HG02678 (cell line): Measurements from ENCODE around the gene EXOC4.

Source experiments
- ATAC-seq: cut with Tn5 transposase; IDR thresholded peaks from one replicate; pipeline ENCODE4 v1.9.1; 2021; ENCODE audit warnings: mild to moderate bottlenecking, moderate library complexity; ENCODE audit not compliant: unreplicated experiment

Gene EXOC4

GRCh38 chr7:133563251-133563650 lies 310.4 kb downstream of the EXOC4 start:
- no peak for ATAC-seq

DNA sequence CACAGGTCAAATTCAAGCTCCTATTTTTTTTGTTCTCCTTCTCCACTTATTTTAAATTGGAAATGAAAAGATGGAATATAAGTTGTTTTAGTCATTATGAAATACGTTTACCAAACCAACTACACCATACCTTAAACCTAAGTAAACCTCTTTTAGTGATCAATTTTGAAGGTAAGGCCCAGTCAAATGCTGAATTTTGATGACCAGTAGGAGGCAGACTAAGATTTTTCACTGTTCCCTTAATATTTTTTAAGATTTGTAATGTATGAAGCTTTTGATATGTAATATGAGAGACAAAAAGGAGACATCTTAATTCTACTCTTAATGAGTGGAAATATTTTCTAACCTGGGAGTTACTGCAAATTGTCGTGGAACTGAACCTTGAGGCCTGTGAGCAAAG lies 311.6 kb downstream of the EXOC4 start:
- ATAC-seq = no peak

DNA sequence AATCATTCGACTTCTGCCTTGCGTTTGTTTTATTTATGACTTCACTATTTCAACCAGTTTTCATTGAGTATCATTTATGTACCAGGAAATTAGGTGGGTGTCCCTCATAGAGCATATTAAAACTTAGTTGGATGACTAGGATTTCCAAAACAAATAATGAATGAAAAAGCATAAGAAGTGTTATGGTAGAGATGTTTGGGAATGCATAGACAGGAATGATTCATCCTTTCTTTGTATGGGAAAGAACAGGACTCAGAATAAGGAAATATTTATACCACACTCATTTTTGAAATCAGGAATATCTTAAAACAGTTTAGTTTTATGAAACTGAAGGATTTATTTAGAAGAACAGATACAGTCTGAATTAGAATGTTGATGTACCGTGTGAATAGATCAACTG lies 315.7 kb downstream of the EXOC4 start:
- ATAC-seq = no peak

DNA sequence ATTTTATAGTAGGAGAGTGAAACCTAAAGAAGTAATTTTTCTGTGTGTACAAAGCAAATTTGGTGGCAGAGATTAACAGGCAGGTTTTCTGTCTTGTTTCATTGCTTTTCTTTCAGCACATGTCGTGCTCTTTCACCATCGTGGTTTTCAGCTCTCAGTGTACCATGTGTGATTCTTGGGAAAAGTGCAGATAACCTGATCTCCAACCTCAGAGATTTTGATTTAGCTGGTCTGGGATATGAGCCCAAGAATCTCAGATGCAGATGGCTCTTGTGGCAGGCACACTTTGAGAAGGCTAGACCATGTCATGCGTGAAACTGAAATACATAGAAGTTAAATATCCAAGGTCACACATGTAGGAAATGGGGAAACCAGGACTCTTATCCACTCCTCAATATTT lies 317.4 kb downstream of the EXOC4 start:
- no peak for ATAC-seq

DNA sequence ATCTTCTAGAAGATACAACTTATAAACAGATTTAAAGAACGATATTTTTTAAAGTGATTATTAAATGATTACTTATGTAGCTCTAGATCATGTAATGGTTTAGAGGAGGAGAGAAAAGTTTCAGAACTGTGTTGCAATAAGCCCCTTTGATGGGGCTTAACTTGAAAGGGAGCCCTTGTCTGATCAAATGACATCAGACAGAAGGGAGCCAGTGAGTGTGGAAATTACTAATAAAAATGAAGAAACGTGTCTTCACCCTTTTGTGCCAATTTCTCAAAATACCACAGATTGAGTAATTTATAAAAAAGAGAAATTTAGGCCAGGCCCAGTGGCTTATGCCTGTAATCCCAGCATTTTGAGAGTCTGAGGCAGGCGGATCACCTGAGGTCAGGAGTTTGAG lies 318.2 kb downstream of the EXOC4 start:
- no peak for ATAC-seq

DNA sequence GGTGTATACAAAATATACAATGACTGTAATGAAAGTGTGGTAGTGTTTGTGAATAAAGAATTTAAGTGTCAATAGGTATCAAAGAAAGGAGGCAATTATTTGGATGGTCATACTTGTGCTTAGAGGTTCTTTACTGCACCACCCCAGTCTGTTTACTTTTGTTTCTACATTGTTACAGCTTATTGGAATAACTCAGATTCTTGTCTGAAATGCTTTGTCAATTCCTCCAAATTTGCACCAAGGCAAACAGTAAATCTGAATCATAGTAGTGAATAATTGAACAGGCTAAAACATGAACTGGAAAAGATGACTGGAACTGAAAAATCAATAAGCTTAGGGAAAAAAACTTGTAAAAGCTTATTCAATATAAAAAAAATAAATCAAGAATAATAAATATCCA lies 319.2 kb downstream of the EXOC4 start:
- ATAC-seq = no peak

GRCh38 chr7:133572843-133573242 lies 320.0 kb downstream of the EXOC4 start:
- ATAC-seq = no peak

DNA sequence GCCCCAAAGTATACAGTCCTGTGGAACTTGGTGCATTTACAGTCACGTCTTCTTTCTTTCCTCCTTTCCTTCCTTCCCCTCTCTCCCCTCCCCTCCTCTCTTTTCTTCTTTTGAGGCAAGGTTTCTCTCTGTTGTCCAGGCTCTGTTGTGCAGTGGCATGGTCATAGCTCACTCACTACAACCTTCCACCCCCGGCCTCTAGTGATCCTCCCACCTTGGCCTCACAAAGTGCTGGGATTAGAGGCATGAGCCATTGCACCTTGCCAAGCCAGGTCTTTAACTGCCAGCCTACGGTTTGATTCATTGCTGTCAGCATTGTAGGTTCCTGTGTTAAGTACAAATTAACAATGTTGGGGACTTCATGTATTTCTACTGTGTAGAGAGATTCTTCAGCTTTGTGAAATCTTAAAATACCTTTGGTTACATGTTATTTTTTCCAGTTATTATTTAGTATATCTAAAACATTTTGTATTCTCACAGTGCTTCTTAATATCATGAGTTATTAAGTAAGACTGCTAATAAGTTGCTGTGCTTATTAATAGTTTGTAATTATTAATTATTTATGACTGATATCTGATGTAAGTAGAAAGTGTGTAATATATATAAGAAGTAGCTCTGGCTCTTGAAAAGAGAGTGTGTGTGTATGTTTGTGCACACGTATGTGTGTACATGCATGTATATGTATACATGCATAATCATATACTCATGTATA lies 320.8 kb downstream of the EXOC4 start:
- no peak for ATAC-seq

- no peak for ATAC-seq
Observed at GRCh38 chr7:133575726-133576440, 323.0 kb downstream of the EXOC4 start.

DNA sequence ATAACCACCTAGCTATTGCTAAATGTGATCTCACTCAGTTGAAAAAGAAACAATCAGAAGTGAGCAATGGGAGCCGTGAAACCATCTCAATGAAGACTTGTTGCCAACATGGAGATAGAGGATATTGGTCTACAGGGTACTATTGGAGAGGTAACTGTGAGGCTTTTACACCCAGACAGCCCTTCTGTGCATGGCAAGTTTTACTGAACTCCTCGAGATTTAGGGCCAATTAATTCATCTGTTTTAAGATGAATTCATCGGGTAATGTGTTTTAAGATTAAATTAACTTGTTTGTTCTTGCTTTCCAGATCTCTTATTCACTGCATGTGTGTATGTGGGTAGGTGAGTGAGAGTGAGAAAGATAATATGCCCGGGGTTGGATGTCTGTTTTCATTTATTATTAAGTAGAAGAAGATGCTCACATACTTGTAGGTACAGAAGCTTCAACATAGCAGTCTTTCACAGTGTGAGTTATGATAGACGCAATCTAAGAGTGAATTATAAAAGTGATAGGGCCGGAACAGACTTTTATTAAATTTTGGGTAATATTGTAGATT lies 323.8 kb downstream of the EXOC4 start:
- no peak for ATAC-seq

GRCh38 chr7:133582766-133583523 lies 330.1 kb downstream of the EXOC4 start:
- ATAC-seq = no peak

DNA sequence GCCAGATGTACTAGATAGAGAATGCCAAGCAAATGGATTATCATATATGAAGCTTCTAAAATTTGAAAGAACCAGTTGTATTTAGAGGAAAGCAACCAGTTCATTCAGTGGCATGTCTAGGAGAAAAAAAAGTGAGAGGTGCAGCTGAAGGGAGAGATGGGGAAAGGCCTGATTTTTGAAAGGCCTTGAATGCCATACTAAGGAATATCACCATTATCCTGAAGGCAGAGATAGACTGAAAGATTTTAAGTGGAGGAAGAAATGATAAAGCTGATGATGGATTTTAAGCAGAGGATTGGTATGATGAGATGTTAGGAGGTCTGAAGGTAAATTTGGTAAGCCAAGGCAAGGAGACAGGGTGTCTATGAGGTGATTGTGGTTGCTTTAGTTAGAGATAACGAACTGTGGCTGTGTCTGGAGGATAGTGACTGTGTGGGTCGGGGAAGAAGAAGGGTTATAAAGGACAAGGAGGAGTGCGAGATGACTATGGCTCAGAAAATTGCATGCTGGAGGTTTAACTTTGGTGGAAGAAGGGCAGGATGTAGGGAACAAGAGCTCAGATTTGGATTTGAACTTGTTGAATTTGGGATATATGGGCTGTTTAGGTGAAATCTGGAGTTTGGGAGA lies 330.8 kb downstream of the EXOC4 start:
- no peak for ATAC-seq

- ATAC-seq = no peak
Observed at GRCh38 chr7:133584956-133585668, 332.2 kb downstream of the EXOC4 start.

- ATAC-seq = no peak
Observed at GRCh38 chr7:133586253-133586652, 333.4 kb downstream of the EXOC4 start.

DNA sequence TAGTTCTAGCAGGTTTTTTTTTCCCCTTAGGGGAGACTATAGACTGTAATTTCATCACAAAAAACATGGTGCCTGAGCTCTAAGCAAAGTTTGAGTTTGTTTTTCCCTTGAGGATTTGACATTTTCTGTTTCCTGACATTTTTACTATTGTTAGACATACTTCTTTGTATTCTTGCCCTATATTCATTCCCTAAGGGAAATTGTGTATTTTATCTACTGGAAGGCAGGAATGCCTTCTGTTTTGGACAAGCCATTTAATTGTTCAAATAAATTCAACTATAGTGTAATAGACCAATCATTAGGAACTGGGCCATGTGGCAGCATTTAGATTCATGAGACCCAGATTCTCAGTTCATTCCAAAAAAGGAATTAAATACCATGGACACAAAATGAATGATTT lies 335.0 kb downstream of the EXOC4 start:
- ATAC-seq = no peak

DNA sequence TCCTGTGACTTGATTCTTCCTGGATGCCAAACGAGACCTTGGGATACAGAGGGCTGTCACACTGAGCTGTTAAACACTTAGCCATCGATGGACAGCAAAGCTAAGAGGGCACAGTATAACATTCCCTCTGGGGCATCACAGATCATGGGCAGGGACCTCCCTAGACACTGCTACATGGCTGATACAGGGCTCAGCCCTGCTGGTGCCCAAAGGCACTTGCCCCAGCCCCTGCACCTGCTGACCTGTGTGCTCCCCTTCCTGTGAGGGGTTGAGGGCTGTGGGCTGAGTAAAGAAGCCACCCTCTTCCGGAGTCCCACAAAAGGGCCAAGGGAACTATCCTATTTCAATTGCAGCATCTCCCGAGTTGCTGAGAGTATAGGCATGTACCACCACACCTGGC lies 337.9 kb downstream of the EXOC4 start:
- no peak for ATAC-seq

GRCh38 chr7:133591704-133592340 lies 338.9 kb downstream of the EXOC4 start:
- no peak for ATAC-seq

GRCh38 chr7:133593561-133593960 lies 340.7 kb downstream of the EXOC4 start:
- no peak for ATAC-seq

- ATAC-seq = no peak
Observed at GRCh38 chr7:133601617-133602016, 348.7 kb downstream of the EXOC4 start.

DNA sequence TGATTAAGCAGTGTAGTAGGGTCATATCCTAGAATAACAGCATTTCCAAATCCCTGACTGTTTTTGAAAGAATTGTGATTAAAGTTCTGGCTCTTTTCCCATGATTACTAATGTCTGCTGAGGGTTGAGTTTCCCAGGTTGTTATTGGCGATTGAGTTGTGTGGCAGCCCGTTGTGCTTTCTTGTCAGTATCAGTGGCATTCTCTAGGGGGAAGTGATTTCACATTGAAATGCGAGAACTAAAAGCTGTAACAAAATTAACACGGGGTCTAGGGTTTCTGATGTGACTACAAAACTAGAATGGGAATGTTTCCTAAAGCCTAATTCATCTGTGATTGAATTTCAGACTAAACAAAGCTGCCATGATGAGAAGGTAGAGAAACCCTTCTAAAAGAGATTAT lies 349.4 kb downstream of the EXOC4 start:
- no peak for ATAC-seq
